GM12801 (cell line): ENCODE data around the gene FARSB.

ENCODE experiments used
- CTCF ChIP-seq: IDR thresholded peaks from one replicate; pipeline ENCODE4 v1.5.1; 2011; ENCODE audit warnings: control low read depth; ENCODE audit not compliant: insufficient read length; ENCODE audit errors: extremely low read depth

Gene FARSB

DNA sequence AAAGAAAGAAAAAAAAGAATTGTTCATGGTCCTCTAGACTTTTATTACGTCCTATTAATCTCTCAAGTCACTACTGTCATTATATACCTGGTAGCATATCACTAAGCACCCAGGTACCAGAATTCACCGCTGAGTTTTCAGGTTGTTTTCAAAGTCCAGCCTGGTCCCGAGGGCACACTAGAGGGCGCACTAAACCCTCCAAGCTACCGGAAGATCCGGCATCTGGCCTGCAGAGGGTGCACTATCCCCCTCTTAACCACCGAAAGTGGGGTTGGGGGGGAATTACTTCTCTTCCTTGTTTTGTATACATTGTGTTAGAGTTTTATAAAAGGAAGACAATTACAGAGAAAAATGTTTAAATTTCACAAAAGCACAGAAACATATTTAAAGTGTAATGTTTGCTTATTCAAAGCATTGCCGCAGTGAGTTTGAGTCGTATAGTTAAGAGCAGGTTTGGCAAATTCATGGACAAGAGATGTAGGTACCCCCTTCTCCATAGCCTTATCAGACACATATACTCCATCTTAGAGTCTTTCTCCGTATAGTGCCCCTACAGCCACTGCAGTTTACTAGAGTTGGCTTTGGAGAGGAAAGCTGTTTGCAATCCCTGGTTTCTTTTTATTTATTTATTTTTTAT lies 34.8 kb upstream of the FARSB start:
- peak; percentile 99 for TF ChIP-seq CTCF

- no peak for TF ChIP-seq CTCF
Measured at GRCh38 chr2:222689322-222689721, 33.4 kb upstream of the FARSB start.

DNA sequence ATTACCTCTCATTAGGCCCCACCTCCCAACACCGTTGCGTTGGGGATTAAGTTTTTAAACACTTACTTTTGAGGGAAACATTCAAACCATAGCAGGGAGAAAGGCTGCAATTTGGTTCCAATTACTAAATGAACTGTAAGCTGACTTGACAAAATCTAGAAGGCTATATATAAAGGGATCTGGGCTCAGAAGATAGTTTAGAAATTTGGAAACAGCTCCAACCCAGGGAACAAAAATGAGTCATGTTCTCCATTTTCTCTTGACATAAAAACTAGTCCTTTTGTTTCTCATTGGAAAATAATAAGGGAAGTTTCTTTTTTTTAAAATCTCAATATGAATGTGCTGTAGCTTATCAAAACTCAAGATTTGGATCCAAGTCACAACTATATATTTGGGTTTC lies 33.0 kb upstream of the FARSB start:
- TF ChIP-seq CTCF = no peak

- no peak for TF ChIP-seq CTCF
Measured at GRCh38 chr2:222686086-222686750, 30.3 kb upstream of the FARSB start.

DNA sequence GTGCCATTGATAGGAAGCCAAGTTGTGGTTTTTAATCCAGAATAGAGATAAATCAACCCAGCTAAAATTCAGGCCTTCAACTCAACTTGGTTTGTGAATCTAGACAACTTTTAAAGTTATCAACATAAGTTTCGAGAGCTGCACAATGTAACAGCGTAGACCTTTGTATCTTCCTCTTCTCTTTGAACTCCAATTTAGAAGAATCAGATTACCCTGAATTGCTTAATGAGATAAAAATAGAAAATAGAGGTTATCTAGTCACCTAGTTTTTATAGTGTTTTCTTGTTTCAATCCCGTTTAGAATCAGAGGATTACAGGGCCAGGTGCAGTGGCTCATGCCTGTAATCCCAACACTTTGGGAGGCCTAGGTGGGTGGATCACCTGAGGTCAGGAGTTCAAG lies 27.9 kb upstream of the FARSB start:
- no peak for TF ChIP-seq CTCF

DNA sequence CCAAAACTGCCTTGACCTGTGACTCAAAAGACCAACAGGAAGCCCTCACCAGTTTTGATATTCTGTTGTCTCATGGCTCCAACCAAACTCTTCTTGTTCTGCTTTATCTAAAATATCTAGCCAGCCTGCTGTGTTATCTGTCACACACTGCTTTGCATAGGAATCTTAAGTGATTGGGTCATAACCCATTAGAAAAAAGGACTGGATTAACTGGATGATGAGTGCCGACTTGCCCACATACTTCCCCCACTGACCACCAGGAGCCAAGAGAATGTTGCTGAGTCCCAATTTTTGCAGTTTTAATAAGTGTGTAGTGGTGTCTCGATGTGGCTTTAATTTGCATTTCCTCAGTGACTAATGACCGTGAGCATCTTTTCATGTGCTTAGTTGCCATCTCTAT lies 22.1 kb upstream of the FARSB start:
- TF ChIP-seq CTCF = no peak

GRCh38 chr2:222673883-222674282 lies 18.0 kb upstream of the FARSB start:
- no peak for TF ChIP-seq CTCF
